ENCODE data around the gene CREB3. TPM values are rescaled to one million over a fixed set of nuclear protein-coding genes. Genes with fewer than 3 reads are reported as not detected.

CREB3 gene
- total and polyA plus RNA-seq, 4 donors: 9.2 to 21.4 (median 18.1) TPM

GRCh38 chr9:35727676-35728040, 4.8 kb upstream of the CREB3 start:
- Histone ChIP-seq H3K4me3 (ENCODE audit: low read depth in 1 of 3, low read length in 3 of 3) (peak overlapping the region in 1 of 3 donors; percentile 3), H3K27ac (ENCODE audit: low read depth in 1 of 2, low read length in 2 of 2) (peak overlapping the region; percentile 95 to 98), H3K9ac (ENCODE audit: low read depth in 1 of 2, low read length in 2 of 2) (no peak overlapping the region), H3K4me1 (ENCODE audit: control insufficient read depth in 4 of 4, insufficient read depth in 4 of 4, low read length in 3 of 4) (peaks cover 19 to 50% (median 45%) of the 10 kb centered on the region in 4 donors), H3K27me3 (ENCODE audit: control insufficient read depth in 4 of 4, insufficient read depth in 4 of 4, low read length in 3 of 4) (no peaks in the 10 kb centered on the region), H3K9me3 (ENCODE audit: control insufficient read depth in 4 of 4, low read length in 3 of 4) (no peaks in the 10 kb centered on the region), H3K36me3 (ENCODE audit: control insufficient read depth in 4 of 4, insufficient read depth in 3 of 4, low read depth in 1 of 4, low read length in 3 of 4) (peaks cover 11 to 28% (median 26%) of the 10 kb centered on the region in 4 donors)
- no peak for DNase-seq (ENCODE audit: low spot score)
- no peak for TF ChIP-seq ZBTB33 (IDR thresholded peaks at IDR 0.05)
- TF ChIP-seq SP1 (IDR thresholded peaks at IDR 0.05): no peak
- no peak for TF ChIP-seq FOXA1 (IDR thresholded peaks at IDR 0.05)
- TF ChIP-seq HNF4A (conservative IDR thresholded peaks at IDR 0.05): no peak
- TF ChIP-seq REST (IDR thresholded peaks at IDR 0.05): no peak
- TF ChIP-seq YY1 (IDR thresholded peaks at IDR 0.05): no peak
- WGBS: 62% methylated on average over 5 of the region's 5 CpGs

DNA sequence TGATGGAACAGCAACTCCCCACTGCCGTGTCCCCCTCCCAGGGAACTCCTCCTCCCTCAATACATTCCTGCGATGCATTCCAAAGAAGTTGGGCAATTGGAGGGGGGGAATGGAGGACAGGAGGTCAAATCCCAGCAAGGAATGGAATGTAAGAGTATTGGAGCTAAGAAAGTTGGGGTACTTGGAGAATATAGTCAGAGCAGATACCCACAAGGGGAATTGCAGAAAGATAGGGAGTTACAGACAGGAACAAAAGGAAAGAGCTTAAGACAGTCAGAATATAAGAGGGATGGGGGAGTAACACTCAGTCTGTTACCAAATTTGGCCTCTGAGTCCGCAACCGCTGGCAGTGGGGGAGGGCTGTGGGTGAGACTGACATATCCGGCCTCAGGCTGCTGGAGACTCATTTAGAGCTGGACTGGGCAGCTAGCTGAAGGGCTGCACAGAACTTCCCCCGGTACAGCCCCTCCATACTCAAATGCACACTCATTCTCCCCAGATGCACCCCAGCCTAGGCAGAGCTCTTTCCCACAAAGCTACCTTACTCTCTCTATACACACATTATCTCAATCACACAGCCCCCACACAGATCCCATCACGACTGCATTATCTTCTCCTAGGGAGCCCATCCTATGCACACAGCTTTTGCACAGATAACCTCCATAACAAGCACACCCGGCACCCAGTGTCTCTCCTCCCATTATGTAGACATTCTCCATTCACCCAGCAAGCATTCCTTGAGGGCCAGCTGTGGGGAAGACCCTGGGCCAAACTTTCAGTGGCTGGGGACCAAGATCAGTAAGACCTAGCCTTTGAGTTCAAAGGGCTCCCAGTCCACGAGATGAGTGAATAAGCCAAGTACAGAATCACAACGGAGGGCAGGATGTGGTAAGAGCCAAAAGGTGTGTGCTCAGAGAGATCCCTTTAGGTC, 4.2 kb upstream of the CREB3 start:
- H3K4me3 ChIP-seq (ENCODE audit: low read depth in 1 of 3, low read length in 3 of 3): peak overlapping the region in 2 of 3 donors; percentile 3 to 10
- WGBS: 20% methylated on average over 10 of the region's 10 CpGs
- DNase-seq (ENCODE audit: low spot score): peak; percentile 57
- no peaks in the 10 kb centered on the region for H3K27me3 ChIP-seq (ENCODE audit: control insufficient read depth in 4 of 4, insufficient read depth in 4 of 4, low read length in 3 of 4)
- H3K27ac ChIP-seq (ENCODE audit: low read depth in 1 of 2, low read length in 2 of 2): peak overlapping the region; percentile 95 to 98
- peaks cover 19 to 57% (median 51%) of the 10 kb centered on the region in 4 donors for H3K4me1 ChIP-seq (ENCODE audit: control insufficient read depth in 4 of 4, insufficient read depth in 4 of 4, low read length in 3 of 4)
- H3K9ac ChIP-seq (ENCODE audit: low read depth in 1 of 2, low read length in 2 of 2): peak overlapping the region; percentile 4 to 47
- H3K9me3 ChIP-seq (ENCODE audit: control insufficient read depth in 4 of 4, low read length in 3 of 4): no peaks in the 10 kb centered on the region
- H3K36me3 ChIP-seq (ENCODE audit: control insufficient read depth in 4 of 4, insufficient read depth in 3 of 4, low read depth in 1 of 4, low read length in 3 of 4): peaks cover 11 to 24% (median 21%) of the 10 kb centered on the region in 4 donors
- TF ChIP-seq ZBTB33 (IDR thresholded peaks at IDR 0.05) (peak; percentile 44), FOXA1 (IDR thresholded peaks at IDR 0.05) (no peak), ATF3 (IDR thresholded peaks at IDR 0.05) (no peak), CTCF (IDR thresholded peaks at IDR 0.05; ENCODE audit: low read depth, low read length, missing input control) (no peak), TAF1 (conservative IDR thresholded peaks at IDR 0.05) (peak; percentile 60), SP1 (IDR thresholded peaks at IDR 0.05) (peak; percentile 51), RXRA (IDR thresholded peaks at IDR 0.05) (peak; percentile 84 to 86), NR2F2 (IDR thresholded peaks at IDR 0.05) (peak; percentile 81), FOXA2 (IDR thresholded peaks at IDR 0.05) (no peak), EGR1 (IDR thresholded peaks at IDR 0.05; ENCODE audit: low read depth in 2 of 2) (no peak), RAD21 (IDR thresholded peaks at IDR 0.05) (no peak), JUND (IDR thresholded peaks at IDR 0.05) (peak in 1 of 2 donors; percentile 22), HNF4G (IDR thresholded peaks at IDR 0.05) (peak; percentile 16), REST (IDR thresholded peaks at IDR 0.05) (no peak)
- TF ChIP-seq, protein P1, sequence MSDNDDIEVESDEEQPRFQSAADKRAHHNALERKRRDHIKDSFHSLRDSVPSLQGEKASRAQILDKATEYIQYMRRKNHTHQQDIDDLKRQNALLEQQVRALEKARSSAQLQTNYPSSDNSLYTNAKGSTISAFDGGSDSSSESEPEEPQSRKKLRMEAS (IDR thresholded peaks at IDR 0.05): no peak

All from liver (tissue), 9 donors.